GM23338 (cell line): Measurements from ENCODE around the gene F11R. TPM values are rescaled to one million over a fixed set of nuclear protein-coding genes. Genes with fewer than 3 reads are reported as not detected.

Experiments used
- ATAC-seq: fragments of 200-7000 bp; cut with Tn5 transposase; 3 replicates; pipeline ENCODE4 v1.9.1; 2020
- DNase-seq: peaks from one replicate; pipeline ENCODE4 v3.0.0-alpha.2; 2015; ENCODE audit warnings: low spot score
- H2AFZ ChIP-seq: fragments of 200-600 bp; sonication (generic); 2 replicates; pipeline ENCODE4 v1.8.0; 2016; ENCODE audit warnings: antibody characterized with exemption, mild to moderate bottlenecking, moderate library complexity
- H3F3A ChIP-seq: fragments of 200-600 bp; sonication (generic); replicated peaks from 2 replicates; pipeline ENCODE4 v1.8.0; 2017; ENCODE audit warnings: antibody characterized with exemption, mixed run types, low read depth
- H3K27ac ChIP-seq: fragments of 200-600 bp; sonication (generic); 2 replicates; pipeline ENCODE4 v1.6.1; 2016; ENCODE audit warnings: low read depth
- H3K27me3 ChIP-seq: fragments of 200-600 bp; sonication (generic); 2 replicates; pipeline ENCODE4 v1.8.0; 2016; ENCODE audit warnings: mild to moderate bottlenecking, mixed run types, moderate library complexity; ENCODE audit not compliant: insufficient read depth
- H3K36me3 ChIP-seq: fragments of 200-600 bp; sonication (generic); 2 replicates; pipeline ENCODE4 v1.8.0; 2016; ENCODE audit warnings: mild to moderate bottlenecking; ENCODE audit not compliant: insufficient read depth
- H3K4me1 ChIP-seq: fragments of 200-600 bp; sonication (generic); 2 replicates; pipeline ENCODE4 v1.8.0; 2016; ENCODE audit warnings: mild to moderate bottlenecking, moderate library complexity; ENCODE audit not compliant: insufficient read depth
- H3K4me2 ChIP-seq: fragments of 200-600 bp; sonication (generic); 2 replicates; pipeline ENCODE4 v1.7.1; 2017; ENCODE audit warnings: mixed run types
- H3K4me3 ChIP-seq: fragments of 200-600 bp; sonication (generic); 2 replicates; pipeline ENCODE4 v1.6.1; 2016; ENCODE audit warnings: mixed run types
- H3K79me2 ChIP-seq: fragments of 200-600 bp; sonication (generic); replicated peaks from 2 replicates; pipeline ENCODE4 v1.8.0; 2017; ENCODE audit warnings: mild to moderate bottlenecking; ENCODE audit not compliant: insufficient read depth
- H3K9me2 ChIP-seq: fragments of 200-600 bp; sonication (generic); 2 replicates; pipeline ENCODE4 v1.8.0; 2017; ENCODE audit not compliant: insufficient read depth
- H4K20me1 ChIP-seq: fragments of 200-600 bp; sonication (generic); replicated peaks from 2 replicates; pipeline ENCODE4 v1.8.0; 2017; ENCODE audit warnings: mild to moderate bottlenecking; ENCODE audit not compliant: insufficient read depth
- H3K27ac Mint-ChIP-seq: 2 replicates; pipeline ENCODE4 v1.8.0; 2020; ENCODE audit warnings: inconsistent platforms, mild to moderate bottlenecking, moderate library complexity, mixed read lengths
- H3K27me3 Mint-ChIP-seq: 3 replicates; pipeline ENCODE4 v1.8.0; 2022; ENCODE audit warnings: low read depth, mild to moderate bottlenecking, moderate library complexity, mixed read lengths, inconsistent platforms; ENCODE audit not compliant: insufficient read depth, poor library complexity
- H3K36me3 Mint-ChIP-seq: 3 replicates; pipeline ENCODE4 v1.8.0; 2021; ENCODE audit warnings: low read depth, mild to moderate bottlenecking, inconsistent platforms, moderate library complexity, mixed read lengths
- H3K4me1 Mint-ChIP-seq: 3 replicates; pipeline ENCODE4 v1.8.0; 2020; ENCODE audit warnings: mild to moderate bottlenecking, inconsistent platforms, mixed read lengths
- H3K4me3 Mint-ChIP-seq: 3 replicates; pipeline ENCODE4 v1.8.0; 2021; ENCODE audit warnings: moderate library complexity, mild to moderate bottlenecking, inconsistent platforms, mixed read lengths
- H3K9me3 Mint-ChIP-seq: 3 replicates; pipeline ENCODE4 v1.8.0; 2020; ENCODE audit warnings: moderate library complexity, mild to moderate bottlenecking, inconsistent platforms, mixed read lengths
- CREB1 ChIP-seq: fragments of 250-450 bp; sonication (Bioruptor Pico); IDR thresholded peaks from 2 replicates; pipeline ENCODE4 v1.5.0; 2020; ENCODE audit warnings: low read depth, mild to moderate bottlenecking, moderate library complexity
- CTCF ChIP-seq, 2 experiments: fragments of 200-600 bp in 1 of 2; sonication (generic) in 1 of 2; conservative IDR thresholded peaks; 2 replicates each; pipeline versions ENCODE4 v1.5.1 to v1.6.1; 2016 to 2017; ENCODE audit warnings: antibody characterized with exemption in 2 of 2, low read depth in 2 of 2, mild to moderate bottlenecking in 2 of 2, moderate library complexity in 1 of 2
- ETS1 ChIP-seq: IDR thresholded peaks from 2 replicates; pipeline ENCODE4 v1.6.1; 2016; ENCODE audit warnings: antibody characterized with exemption
- EZH2 ChIP-seq: fragments of 200-600 bp; sonication (generic); IDR thresholded peaks from one replicate; pipeline ENCODE4 v1.8.0; 2017; ENCODE audit warnings: antibody characterized with exemption, mild to moderate bottlenecking, low read depth; ENCODE audit not compliant: unreplicated experiment
- EZH2phosphoT487 ChIP-seq: fragments of 200-600 bp; sonication (generic); IDR thresholded peaks from one replicate; pipeline ENCODE4 v1.8.1; 2018; ENCODE audit warnings: antibody characterized with exemption; ENCODE audit not compliant: unreplicated experiment
- JUNB ChIP-seq: IDR thresholded peaks from one replicate; pipeline ENCODE4 v1.6.1; 2016; ENCODE audit warnings: antibody characterized with exemption; ENCODE audit not compliant: unreplicated experiment
- NANOG ChIP-seq: IDR thresholded peaks from 2 replicates; pipeline ENCODE4 v1.6.1; 2016; ENCODE audit warnings: antibody characterized with exemption, borderline replicate concordance
- POLR2AphosphoS5 ChIP-seq: IDR thresholded peaks from 2 replicates; pipeline ENCODE4 v1.6.1; 2016; ENCODE audit warnings: antibody characterized with exemption, low read depth
- REST ChIP-seq: IDR thresholded peaks from one replicate; pipeline ENCODE4 v1.6.1; 2018; ENCODE audit warnings: antibody characterized with exemption; ENCODE audit not compliant: unreplicated experiment
- STAT1 ChIP-seq: IDR thresholded peaks from one replicate; pipeline ENCODE4 v1.6.1; 2016; ENCODE audit warnings: antibody characterized with exemption; ENCODE audit not compliant: unreplicated experiment
- ZNF114 ChIP-seq: fragments of 250-450 bp; sonication (Bioruptor Pico); IDR thresholded peaks from 2 replicates; pipeline ENCODE4 v1.5.0; 2020; ENCODE audit warnings: mild to moderate bottlenecking, moderate library complexity
- ZNF331 ChIP-seq: fragments of 250-450 bp; sonication (Bioruptor Pico); IDR thresholded peaks from 2 replicates; pipeline ENCODE4 v1.5.0; 2020; ENCODE audit warnings: low read depth, mild to moderate bottlenecking, moderate library complexity
- polyA plus RNA-seq: library from polyadenylated mRNA; unstranded; fragments of >200 nt; fragmentation: Nextera tagmentation; extraction: Ambion mirVana; gene quantifications from 2 replicates; pipeline ENCODE4 v1.2.1, GENCODE V29; 2016
- total RNA-seq: library from RNA; depleted of rRNA; stranded (reverse); fragments of >200 nt; shearing (Covaris generic); gene quantifications from 2 replicates; pipeline ENCODE4 v1.2.3, GENCODE V29; 2014

F11R gene
- total and polyA plus RNA-seq, 2 experiments from 2014 or later = 51.0 to 169 TPM

GRCh38 chr1:161013488-161014230 lies 7.3 kb downstream of the F11R start:
- Mint-ChIP-seq H3K9me3 (no peaks in the 10 kb centered on the region), H3K36me3 (peaks cover 36% of the 10 kb centered on the region), H3K27me3 (no peaks in the 10 kb centered on the region), H3K4me3 (peak overlapping the region; percentile 56), H3K27ac (peak overlapping the region; percentile 96), H3K4me1 (peaks cover 51% of the 10 kb centered on the region)
- Histone ChIP-seq H3K36me3 (no peaks in the 10 kb centered on the region; the same call in 1 of the 2 replicates), H3K4me1 (peaks cover 58% of the 10 kb centered on the region), H3F3A (peaks cover 15% of the 10 kb centered on the region), H3K4me2 (peak overlapping the region; percentile 78), H3K79me2 (peaks cover 100% of the 10 kb centered on the region), H3K27ac (peak overlapping the region; percentile 96), H3K9me2 (no peaks in the 10 kb centered on the region), H3K4me3 (peak overlapping the region; percentile 41), H3K27me3 (no peaks in the 10 kb centered on the region), H2AFZ (no peak overlapping the region), H4K20me1 (peaks cover 59% of the 10 kb centered on the region)
- DNase-seq (peak; percentile 93), ATAC-seq (peak; percentile 85)
- peak; percentile 7; the same call in 1 of the 2 replicates for TF ChIP-seq CREB1 (CRISPR knock-in tag)
- 0 out of 2 replicates have a peak, but pooled peaks have one; percentile 26 for TF ChIP-seq NANOG
- no peak for TF ChIP-seq CTCF (conservative IDR thresholded peaks at IDR 0.05; ENCODE audit: low read depth in 2 of 2)

- H3K4me3 Mint-ChIP-seq = peak overlapping the region; percentile 56
- H3K27ac Mint-ChIP-seq = peak overlapping the region; percentile 96
- no peaks in the 10 kb centered on the region for H3K27me3 Mint-ChIP-seq
- Histone ChIP-seq H3K79me2 (peaks cover 100% of the 10 kb centered on the region), H3K27ac (peak overlapping the region; percentile 87), H3K27me3 (no peaks in the 10 kb centered on the region), H3F3A (peaks cover 13% of the 10 kb centered on the region), H3K4me1 (peaks cover 56% of the 10 kb centered on the region), H4K20me1 (peaks cover 59% of the 10 kb centered on the region), H3K9me2 (no peaks in the 10 kb centered on the region), H2AFZ (no peak overlapping the region), H3K4me2 (peak overlapping the region; percentile 78), H3K4me3 (peak overlapping the region; percentile 41), H3K36me3 (no peaks in the 10 kb centered on the region; the same call in 1 of the 2 replicates)
- H3K4me1 Mint-ChIP-seq = peaks cover 45% of the 10 kb centered on the region
- no peaks in the 10 kb centered on the region for H3K9me3 Mint-ChIP-seq
- DNase-seq = no peak
- peaks cover 36% of the 10 kb centered on the region for H3K36me3 Mint-ChIP-seq
- ATAC-seq = no peak
- no peak for TF ChIP-seq ZNF114
- no peak for TF ChIP-seq CTCF (conservative IDR thresholded peaks at IDR 0.05; ENCODE audit: low read depth in 2 of 2)
- no peak for TF ChIP-seq EZH2
- TF ChIP-seq REST = no peak
- no peak for TF ChIP-seq ZNF331 (CRISPR knock-in tag)
- no peak for TF ChIP-seq STAT1
- no peak for TF ChIP-seq CREB1 (CRISPR knock-in tag)
- no peak for TF ChIP-seq NANOG
- no peak for TF ChIP-seq JUNB
- no peak for TF ChIP-seq EZH2phosphoT487
- TF ChIP-seq ETS1 = no peak
- no peak for TF ChIP-seq POLR2AphosphoS5
Observed at GRCh38 chr1:161013131-161013487, 7.8 kb downstream of the F11R start.
